Glutamatergic neuron (in vitro differentiated cells): ENCODE data around the gene TXNDC8. TPM values are rescaled to one million over a fixed set of nuclear protein-coding genes. Genes with fewer than 3 reads are reported as not detected.

ENCODE experiments used
- DNase-seq: peaks from one replicate; pipeline ENCODE4 v3.0.0; 2022
- H3K27ac Mint-ChIP-seq: one replicate; pipeline ENCODE4 v1.8.0; 2020; ENCODE audit warnings: mild to moderate bottlenecking, mixed read lengths, inconsistent platforms; ENCODE audit not compliant: unreplicated experiment
- H3K27me3 Mint-ChIP-seq: one replicate; pipeline ENCODE4 v1.8.0; 2020; ENCODE audit warnings: mild to moderate bottlenecking, moderate library complexity, mixed read lengths, inconsistent platforms; ENCODE audit not compliant: unreplicated experiment
- H3K36me3 Mint-ChIP-seq: one replicate; pipeline ENCODE4 v1.8.0; 2020; ENCODE audit warnings: mild to moderate bottlenecking, mixed read lengths, inconsistent platforms; ENCODE audit not compliant: unreplicated experiment
- H3K4me1 Mint-ChIP-seq: one replicate; pipeline ENCODE4 v1.8.0; 2020; ENCODE audit warnings: mild to moderate bottlenecking, low read depth, mixed read lengths, inconsistent platforms; ENCODE audit not compliant: unreplicated experiment
- H3K4me3 Mint-ChIP-seq: one replicate; pipeline ENCODE4 v1.8.0; 2020; ENCODE audit warnings: mild to moderate bottlenecking, mixed read lengths, inconsistent platforms; ENCODE audit not compliant: unreplicated experiment
- H3K9me3 Mint-ChIP-seq: one replicate; pipeline ENCODE4 v1.8.0; 2020; ENCODE audit warnings: mild to moderate bottlenecking, moderate library complexity, mixed read lengths, inconsistent platforms; ENCODE audit not compliant: unreplicated experiment
- total RNA-seq: library from RNA; stranded (reverse); fragmentation: NEBNext Ultra II Directional; extraction: Animal tissue kit (Norgen Biotek cat#: 25700); gene quantifications from one replicate; pipeline ENCODE4 v1.2.1, GENCODE V29; 2021; ENCODE audit not compliant: unreplicated experiment
- TF ChIP-seq, protein P1 (sequence below): fragments of 200-600 bp; sonication (generic); IDR thresholded peaks from one replicate; pipeline ENCODE4 v1.5.0; 2021; ENCODE audit not compliant: partially characterized antibody, unreplicated experiment

The TXNDC8 gene
- total RNA-seq, 1 donor from 2014 or later, result not detected

DNA sequence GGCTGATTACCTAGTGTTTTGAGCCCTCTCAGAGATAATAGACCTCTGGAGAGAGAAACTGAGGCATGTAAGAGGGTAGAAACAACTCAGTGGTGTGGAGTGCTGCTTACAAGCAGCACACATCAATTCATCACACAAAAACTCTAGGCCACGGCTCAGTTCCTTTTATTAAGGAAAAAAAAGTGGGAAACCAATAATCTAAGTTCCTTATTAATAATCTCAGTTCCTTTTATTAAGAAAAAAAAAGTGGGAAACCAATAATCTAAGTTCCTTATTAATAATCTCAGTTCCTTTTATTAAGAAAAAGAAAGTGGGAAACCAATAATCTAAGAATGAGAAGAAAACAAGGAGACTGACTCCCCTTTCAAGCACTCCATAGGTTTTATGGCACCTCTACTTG lies 28.0 kb downstream of the TXNDC8 start:
- Mint-ChIP-seq H3K9me3 (peaks cover 2% of the 10 kb centered on the region), H3K27me3 (no peaks in the 10 kb centered on the region), H3K4me1 (no peaks in the 10 kb centered on the region), H3K27ac (no peak overlapping the region), H3K36me3 (peaks cover 13% of the 10 kb centered on the region), H3K4me3 (no peak overlapping the region)
- TF ChIP-seq, protein P1, sequence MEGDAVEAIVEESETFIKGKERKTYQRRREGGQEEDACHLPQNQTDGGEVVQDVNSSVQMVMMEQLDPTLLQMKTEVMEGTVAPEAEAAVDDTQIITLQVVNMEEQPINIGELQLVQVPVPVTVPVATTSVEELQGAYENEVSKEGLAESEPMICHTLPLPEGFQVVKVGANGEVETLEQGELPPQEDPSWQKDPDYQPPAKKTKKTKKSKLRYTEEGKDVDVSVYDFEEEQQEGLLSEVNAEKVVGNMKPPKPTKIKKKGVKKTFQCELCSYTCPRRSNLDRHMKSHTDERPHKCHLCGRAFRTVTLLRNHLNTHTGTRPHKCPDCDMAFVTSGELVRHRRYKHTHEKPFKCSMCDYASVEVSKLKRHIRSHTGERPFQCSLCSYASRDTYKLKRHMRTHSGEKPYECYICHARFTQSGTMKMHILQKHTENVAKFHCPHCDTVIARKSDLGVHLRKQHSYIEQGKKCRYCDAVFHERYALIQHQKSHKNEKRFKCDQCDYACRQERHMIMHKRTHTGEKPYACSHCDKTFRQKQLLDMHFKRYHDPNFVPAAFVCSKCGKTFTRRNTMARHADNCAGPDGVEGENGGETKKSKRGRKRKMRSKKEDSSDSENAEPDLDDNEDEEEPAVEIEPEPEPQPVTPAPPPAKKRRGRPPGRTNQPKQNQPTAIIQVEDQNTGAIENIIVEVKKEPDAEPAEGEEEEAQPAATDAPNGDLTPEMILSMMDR, result no peak
- DNase-seq, result no peak

GRCh38 chr9:110308633-110309038 lies 29.0 kb downstream of the TXNDC8 start:
- TF ChIP-seq, protein P1, result no peak
- H3K9me3 Mint-ChIP-seq, result peaks cover 2% of the 10 kb centered on the region
- H3K27me3 Mint-ChIP-seq, result no peaks in the 10 kb centered on the region
- H3K4me1 Mint-ChIP-seq, result no peaks in the 10 kb centered on the region
- H3K36me3 Mint-ChIP-seq, result peaks cover 13% of the 10 kb centered on the region
- DNase-seq, result no peak
- no peak overlapping the region for H3K4me3 Mint-ChIP-seq
- H3K27ac Mint-ChIP-seq, result no peak overlapping the region

GRCh38 chr9:110307191-110307590 lies 30.5 kb downstream of the TXNDC8 start:
- H3K9me3 Mint-ChIP-seq, result no peaks in the 10 kb centered on the region
- H3K36me3 Mint-ChIP-seq, result peaks cover 13% of the 10 kb centered on the region
- H3K27me3 Mint-ChIP-seq, result no peaks in the 10 kb centered on the region
- DNase-seq, result no peak
- H3K4me1 Mint-ChIP-seq, result no peaks in the 10 kb centered on the region
- TF ChIP-seq, protein P1, result no peak
- H3K27ac Mint-ChIP-seq, result no peak overlapping the region
- no peak overlapping the region for H3K4me3 Mint-ChIP-seq

- H3K36me3 Mint-ChIP-seq, result peaks cover 6% of the 10 kb centered on the region
- no peaks in the 10 kb centered on the region for H3K27me3 Mint-ChIP-seq
- DNase-seq, result no peak
- peaks cover 2% of the 10 kb centered on the region for H3K4me1 Mint-ChIP-seq
- TF ChIP-seq, protein P1, result no peak
- H3K9me3 Mint-ChIP-seq, result peaks cover 2% of the 10 kb centered on the region
- no peak overlapping the region for H3K27ac Mint-ChIP-seq
- no peak overlapping the region for H3K4me3 Mint-ChIP-seq
Observed at GRCh38 chr9:110303133-110303532, 34.5 kb downstream of the TXNDC8 start.

- TF ChIP-seq, protein P1, result no peak
- Mint-ChIP-seq H3K9me3 (peaks cover 2% of the 10 kb centered on the region), H3K4me1 (peaks cover 2% of the 10 kb centered on the region), H3K4me3 (no peak overlapping the region), H3K27ac (no peak overlapping the region), H3K27me3 (no peaks in the 10 kb centered on the region), H3K36me3 (no peaks in the 10 kb centered on the region)
- no peak for DNase-seq
Observed at GRCh38 chr9:110298043-110298605, 39.5 kb downstream of the TXNDC8 start.
